Lung (tissue), 12 donors: ENCODE measurements around the gene POLR1E. TPM values are rescaled to one million over a fixed set of nuclear protein-coding genes. Genes with fewer than 3 reads are reported as not detected.

Experiments
- ATAC-seq: fragments of 200-7000 bp; cut with Tn5 transposase; one replicate; pipeline ENCODE4 v1.9.1; 2020; ENCODE audit warnings: moderate number of reproducible peaks; ENCODE audit not compliant: insufficient read depth, low FRiP score
- DNase-seq, 3 donors: peaks; one replicate each; pipeline ENCODE4 v3.0.0-alpha.2; 2013 to 2017
- H3K27ac ChIP-seq, 2 donors: one replicate each; pipeline ENCODE4 v1.5.1; 2013; ENCODE audit warnings: mild to moderate bottlenecking in 2 of 2, moderate library complexity in 2 of 2, control low read depth in 1 of 2, inconsistent platforms in 1 of 2, low read depth in 1 of 2, low read length in 1 of 2
- H3K27me3 ChIP-seq, 3 donors: one replicate each; pipeline ENCODE4 v1.5.1; 2013; ENCODE audit warnings: low read length in 2 of 3; ENCODE audit not compliant: control insufficient read depth in 3 of 3, insufficient read depth in 3 of 3
- H3K36me3 ChIP-seq, 4 donors: one replicate each; pipeline ENCODE4 v1.5.1; 2013; ENCODE audit warnings: low read length in 4 of 4, mild to moderate bottlenecking in 1 of 4, moderate library complexity in 1 of 4; ENCODE audit not compliant: control insufficient read depth in 4 of 4, insufficient read depth in 4 of 4
- H3K4me1 ChIP-seq, 5 donors: one replicate each; pipeline ENCODE4 v1.5.1; 2013; ENCODE audit warnings: low read length in 5 of 5, mild to moderate bottlenecking in 2 of 5, moderate library complexity in 1 of 5; ENCODE audit not compliant: control insufficient read depth in 5 of 5, insufficient read depth in 5 of 5
- H3K4me3 ChIP-seq: one replicate; pipeline ENCODE4 v1.5.1; 2013; ENCODE audit warnings: mild to moderate bottlenecking, control low read depth, moderate library complexity
- H3K9ac ChIP-seq, 2 donors: one replicate each; pipeline ENCODE4 v1.5.1; 2013; ENCODE audit warnings: low read length in 2 of 2, control low read depth in 1 of 2; ENCODE audit not compliant: insufficient read depth in 1 of 2
- H3K9me3 ChIP-seq, 4 donors: one replicate each; pipeline ENCODE4 v1.5.1; 2013; ENCODE audit warnings: low read length in 3 of 4, mild to moderate bottlenecking in 1 of 4, moderate library complexity in 1 of 4; ENCODE audit not compliant: control insufficient read depth in 4 of 4, insufficient read depth in 3 of 4
- WGBS, 2 donors: extraction: QIAGEN DNeasy Blood & Tissue Kit; methylation state at CpG; one replicate each; pipeline ENCODE4 v1.1.7; 2013; 5-methylcytosine and 5-hydroxymethylcytosine counted together
- polyA plus RNA-seq, 2 donors: library from polyadenylated mRNA; stranded (reverse); fragments of 200-250 nt; gene quantifications; one replicate each; pipeline ENCODE4 v1.2.1, GENCODE V29; 2013
- total RNA-seq, 2 donors: library from RNA; depleted of rRNA in 1 of 2; stranded (reverse); fragments of >200 nt in 1 of 2; gene quantifications; one replicate each; pipeline ENCODE4 v1.2.1, GENCODE V29; 2014 to 2021
- TF ChIP-seq, protein P1 (sequence below): IDR thresholded peaks from 2 replicates; pipeline ENCODE4 v1.5.1; 2012; ENCODE audit warnings: mild to moderate bottlenecking; ENCODE audit errors: control extremely low read depth, extremely low read depth
- donor health status: control.
- donor health status: control.
- donor health status: Bipolar disorder and iron deficiency.
- donor health status: healthy.
- donor health status: DM: yes; HTN: yes; CAD: no.

Gene POLR1E
- total and polyA plus RNA-seq, 4 donors, result 14.1 to 19.9 (median 18.1) TPM

GRCh38 chr9:37528652-37529471, 43.1 kb downstream of the POLR1E start:
- no peak overlapping the region for H3K4me3 ChIP-seq
- H3K36me3 ChIP-seq, result peaks cover 6 to 27% (median 18%) of the 10 kb centered on the region in 4 donors
- ATAC-seq, result no peak
- H3K27ac ChIP-seq, result no peak overlapping the region
- peaks cover 0 to 2% (median 0%) of the 10 kb centered on the region in 4 donors for H3K9me3 ChIP-seq
- H3K4me1 ChIP-seq, result no peaks in the 10 kb centered on the region
- no peaks in the 10 kb centered on the region for H3K27me3 ChIP-seq
- no peak overlapping the region for H3K9ac ChIP-seq
- TF ChIP-seq, protein P1, sequence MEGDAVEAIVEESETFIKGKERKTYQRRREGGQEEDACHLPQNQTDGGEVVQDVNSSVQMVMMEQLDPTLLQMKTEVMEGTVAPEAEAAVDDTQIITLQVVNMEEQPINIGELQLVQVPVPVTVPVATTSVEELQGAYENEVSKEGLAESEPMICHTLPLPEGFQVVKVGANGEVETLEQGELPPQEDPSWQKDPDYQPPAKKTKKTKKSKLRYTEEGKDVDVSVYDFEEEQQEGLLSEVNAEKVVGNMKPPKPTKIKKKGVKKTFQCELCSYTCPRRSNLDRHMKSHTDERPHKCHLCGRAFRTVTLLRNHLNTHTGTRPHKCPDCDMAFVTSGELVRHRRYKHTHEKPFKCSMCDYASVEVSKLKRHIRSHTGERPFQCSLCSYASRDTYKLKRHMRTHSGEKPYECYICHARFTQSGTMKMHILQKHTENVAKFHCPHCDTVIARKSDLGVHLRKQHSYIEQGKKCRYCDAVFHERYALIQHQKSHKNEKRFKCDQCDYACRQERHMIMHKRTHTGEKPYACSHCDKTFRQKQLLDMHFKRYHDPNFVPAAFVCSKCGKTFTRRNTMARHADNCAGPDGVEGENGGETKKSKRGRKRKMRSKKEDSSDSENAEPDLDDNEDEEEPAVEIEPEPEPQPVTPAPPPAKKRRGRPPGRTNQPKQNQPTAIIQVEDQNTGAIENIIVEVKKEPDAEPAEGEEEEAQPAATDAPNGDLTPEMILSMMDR, result no peak
- WGBS, 2 donors, result 89 to 93% methylated on average over 18 of the region's 18 CpGs
- no peak for DNase-seq

DNA sequence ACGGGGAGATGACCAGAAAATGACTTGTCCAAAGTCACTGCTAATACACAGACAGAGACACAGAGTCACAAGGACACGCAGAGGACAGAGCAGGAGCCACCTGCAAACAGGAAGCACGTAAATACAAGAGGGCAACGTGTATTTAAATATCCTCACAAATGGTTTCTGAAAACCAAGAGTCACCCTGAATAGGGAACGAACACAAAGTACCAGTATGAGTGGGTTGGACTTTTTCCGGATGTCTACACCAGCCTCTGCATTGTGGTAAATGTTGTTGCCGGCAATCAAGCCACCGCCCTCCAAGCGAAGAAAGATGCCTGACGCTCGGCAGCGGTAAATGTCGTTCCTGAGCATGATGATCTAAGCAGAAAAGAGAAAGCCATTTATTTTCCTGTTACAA, 46.0 kb downstream of the POLR1E start:
- Histone ChIP-seq H3K4me1 (no peaks in the 10 kb centered on the region), H3K36me3 (peaks cover 2 to 31% (median 13%) of the 10 kb centered on the region in 4 donors), H3K27ac (no peak overlapping the region), H3K4me3 (no peak overlapping the region), H3K9me3 (no peaks in the 10 kb centered on the region), H3K9ac (no peak overlapping the region), H3K27me3 (no peaks in the 10 kb centered on the region)
- DNase-seq, result no peak
- no peak for ATAC-seq
- TF ChIP-seq, protein P1, result no peak
- WGBS, 2 donors, result 85 to 86% methylated on average over 13 of the region's 13 CpGs

DNA sequence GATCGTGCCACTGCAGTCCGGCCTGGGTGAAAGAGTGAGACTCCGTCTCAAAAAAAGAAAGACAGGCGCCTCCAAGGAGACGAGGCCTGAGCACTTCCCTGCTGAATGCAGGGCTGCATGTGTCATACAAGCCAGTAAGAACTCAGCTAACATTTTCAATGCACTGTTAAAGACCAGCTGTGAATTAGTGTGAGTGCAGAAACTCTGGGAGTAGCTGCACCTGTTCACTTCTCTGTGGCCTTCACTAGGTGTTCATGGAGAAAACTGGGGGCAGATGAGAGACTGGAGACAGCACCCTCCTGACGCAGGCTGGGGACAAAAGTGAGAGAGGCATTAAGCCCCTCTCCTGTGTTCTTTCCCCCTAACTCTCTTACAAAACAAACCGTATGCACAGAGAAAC, 48.7 kb downstream of the POLR1E start:
- Histone ChIP-seq H3K27ac (no peak overlapping the region), H3K9ac (no peak overlapping the region), H3K4me3 (no peak overlapping the region), H3K4me1 (no peaks in the 10 kb centered on the region), H3K27me3 (no peaks in the 10 kb centered on the region), H3K36me3 (peaks cover 0 to 28% (median 12%) of the 10 kb centered on the region in 4 donors), H3K9me3 (no peaks in the 10 kb centered on the region)
- ATAC-seq (no peak), DNase-seq (no peak)
- TF ChIP-seq, protein P1, result no peak
- WGBS, 2 donors, result 86 to 90% methylated on average over 7 of the region's 7 CpGs

DNA sequence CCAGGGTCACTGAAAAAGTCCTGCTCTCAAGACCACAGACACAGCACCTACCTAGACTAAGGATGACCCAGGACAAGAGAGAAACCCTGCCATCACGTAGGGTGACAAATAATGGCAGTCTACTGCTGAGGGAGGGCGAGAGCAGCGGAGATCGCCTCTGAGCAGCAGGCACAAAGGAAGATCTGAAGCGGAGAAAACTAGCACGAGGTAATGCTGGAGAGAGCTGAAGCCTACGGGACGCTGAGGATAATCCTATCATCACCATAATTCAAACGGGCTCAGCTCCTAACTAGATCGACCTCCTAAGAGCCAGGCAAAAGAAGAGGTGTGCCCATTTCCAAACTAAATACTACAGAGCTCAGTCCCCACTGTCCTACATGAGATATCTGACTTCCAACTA, 49.2 kb downstream of the POLR1E start:
- no peak overlapping the region for H3K9ac ChIP-seq
- H3K4me1 ChIP-seq, result no peaks in the 10 kb centered on the region
- H3K4me3 ChIP-seq, result no peak overlapping the region
- no peaks in the 10 kb centered on the region for H3K9me3 ChIP-seq
- 86 to 89% methylated on average over 10 of the region's 10 CpGs for WGBS, 2 donors
- DNase-seq (no peak), ATAC-seq (no peak)
- H3K27ac ChIP-seq, result no peak overlapping the region
- no peaks in the 10 kb centered on the region for H3K27me3 ChIP-seq
- TF ChIP-seq, protein P1, result no peak
- H3K36me3 ChIP-seq, result peaks cover 0 to 28% (median 12%) of the 10 kb centered on the region in 4 donors
